ENCODE measurements around the gene ADAMTS5.

DNA sequence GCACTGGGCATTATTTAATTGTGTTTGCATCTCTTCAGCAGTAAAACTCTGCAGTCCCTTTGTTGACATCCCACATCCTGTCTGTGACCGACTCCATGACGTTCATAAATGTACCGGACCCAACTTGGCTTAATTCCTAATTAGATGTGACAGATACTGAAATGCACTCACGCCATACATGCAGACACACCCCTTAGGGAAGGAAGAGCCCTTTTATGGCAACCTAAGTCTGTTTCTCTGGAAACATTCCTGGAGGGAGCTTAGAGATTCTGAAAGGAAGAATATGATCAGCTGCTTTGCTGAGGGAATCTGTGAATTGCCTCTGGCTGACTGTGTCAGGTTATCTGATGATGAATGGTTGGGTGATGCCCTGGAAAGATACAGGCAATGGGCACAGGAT lies 33.4 kb downstream of the ADAMTS5 start:
- TF ChIP-seq, protein P1, sequence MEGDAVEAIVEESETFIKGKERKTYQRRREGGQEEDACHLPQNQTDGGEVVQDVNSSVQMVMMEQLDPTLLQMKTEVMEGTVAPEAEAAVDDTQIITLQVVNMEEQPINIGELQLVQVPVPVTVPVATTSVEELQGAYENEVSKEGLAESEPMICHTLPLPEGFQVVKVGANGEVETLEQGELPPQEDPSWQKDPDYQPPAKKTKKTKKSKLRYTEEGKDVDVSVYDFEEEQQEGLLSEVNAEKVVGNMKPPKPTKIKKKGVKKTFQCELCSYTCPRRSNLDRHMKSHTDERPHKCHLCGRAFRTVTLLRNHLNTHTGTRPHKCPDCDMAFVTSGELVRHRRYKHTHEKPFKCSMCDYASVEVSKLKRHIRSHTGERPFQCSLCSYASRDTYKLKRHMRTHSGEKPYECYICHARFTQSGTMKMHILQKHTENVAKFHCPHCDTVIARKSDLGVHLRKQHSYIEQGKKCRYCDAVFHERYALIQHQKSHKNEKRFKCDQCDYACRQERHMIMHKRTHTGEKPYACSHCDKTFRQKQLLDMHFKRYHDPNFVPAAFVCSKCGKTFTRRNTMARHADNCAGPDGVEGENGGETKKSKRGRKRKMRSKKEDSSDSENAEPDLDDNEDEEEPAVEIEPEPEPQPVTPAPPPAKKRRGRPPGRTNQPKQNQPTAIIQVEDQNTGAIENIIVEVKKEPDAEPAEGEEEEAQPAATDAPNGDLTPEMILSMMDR (IDR thresholded peaks at IDR 0.05): no peak
- no peak for TF ChIP-seq POLR2A (IDR thresholded peaks at IDR 0.05)
